HepG2 (cell line): Measurements from ENCODE around the gene TAGLN2. TPM values are rescaled to one million over a fixed set of nuclear protein-coding genes. Genes with fewer than 3 reads are reported as not detected.
A peak's percentile ranks its signal among the peaks of the same experiment; 100 is the strongest.

Experiments used
- ARID2 ChIP-seq: sonication (generic); formaldehyde crosslinking; IDR thresholded peaks from 2 replicates; pipeline ENCODE4 v1.8.1; 2022; ENCODE audit warnings: mild to moderate bottlenecking, missing genetic modification reagents, borderline replicate concordance
- DRAP1 ChIP-seq: IDR thresholded peaks from 2 replicates; pipeline ENCODE4 v1.6.1; 2016; ENCODE audit warnings: missing genetic modification reagents, missing compliant biosample characterization
- GABPB1 ChIP-seq: IDR thresholded peaks from 2 replicates; pipeline ENCODE4 v1.6.1; 2016; ENCODE audit warnings: mild to moderate bottlenecking, missing genetic modification reagents, moderate library complexity, missing compliant biosample characterization
- KDM6A ChIP-seq: IDR thresholded peaks from 2 replicates; pipeline ENCODE4 v1.6.1; 2016; ENCODE audit warnings: low read depth
- REXO4 ChIP-seq: sonication (generic); formaldehyde crosslinking; IDR thresholded peaks from 2 replicates; pipeline ENCODE4 v1.8.0; 2022; ENCODE audit warnings: missing genetic modification reagents, mild to moderate bottlenecking, borderline replicate concordance
- SAFB2 ChIP-seq: sonication (generic); formaldehyde crosslinking; IDR thresholded peaks from 2 replicates; pipeline ENCODE4 v1.5.1; 2020; ENCODE audit warnings: missing genetic modification reagents, low read depth, mild to moderate bottlenecking, borderline replicate concordance
- SP5 ChIP-seq: IDR thresholded peaks from 2 replicates; pipeline ENCODE4 v1.6.1; 2016; ENCODE audit warnings: low read depth, borderline replicate concordance
- ZNF280B ChIP-seq: sonication (generic); formaldehyde crosslinking; IDR thresholded peaks from 2 replicates; pipeline ENCODE4 v1.5.0; 2020; ENCODE audit warnings: missing genetic modification reagents, mild to moderate bottlenecking, borderline replicate concordance
- ZNF749 ChIP-seq: sonication (generic); formaldehyde crosslinking; IDR thresholded peaks from 2 replicates; pipeline ENCODE4 v1.8.0; 2022; ENCODE audit warnings: mild to moderate bottlenecking, missing genetic modification reagents, moderate library complexity, borderline replicate concordance
- ZNF878 ChIP-seq: sonication (generic); formaldehyde crosslinking; IDR thresholded peaks from 2 replicates; pipeline ENCODE4 v1.8.1; 2023; ENCODE audit warnings: mild to moderate bottlenecking, missing genetic modification reagents, moderate library complexity
- polyA plus RNA-seq, 8 experiments: library from polyadenylated mRNA; depleted of rRNA in 3 of 8; stranded (reverse) in 7 of 8; unstranded in 1 of 8; fragments of >200 nt; fragmentation: Illumina TruSeq in 4 of 8; extraction: Trizol in 4 of 8; gene quantifications; 2 replicates each; pipeline versions ENCODE4 v1.2.1 to v1.2.3, GENCODE V29; 2011 to 2016; ENCODE audit warnings: low read depth in 4 of 8, missing spikeins in 1 of 8, mixed read lengths in 1 of 8; ENCODE audit not compliant: insufficient read depth in 1 of 8
- total RNA-seq, 5 experiments: library from RNA; depleted of rRNA; stranded (reverse); fragments of >200 nt; fragmentation: Illumina TruSeq; extraction: Trizol; gene quantifications; 2 replicates each; pipeline ENCODE4 v1.2.3, GENCODE V29; 2016; ENCODE audit warnings: low read depth in 1 of 5
- TF ChIP-seq, protein P1 (sequence below): sonication (generic); formaldehyde crosslinking; IDR thresholded peaks from 2 replicates; pipeline ENCODE4 v1.4.0; 2020; ENCODE audit warnings: mild to moderate bottlenecking, missing genetic modification reagents
- TF ChIP-seq, protein P2 (sequence below): sonication (generic); formaldehyde crosslinking; IDR thresholded peaks from 2 replicates; pipeline ENCODE4 v1.5.1; 2020; ENCODE audit warnings: missing genetic modification reagents, mild to moderate bottlenecking, borderline replicate concordance

Gene TAGLN2
- total and polyA plus RNA-seq, 2 of the 13 experiments (the other 11 are each of a cell fraction or from before 2014, with no cell fraction given) = 6.7 to 17.2 TPM

GRCh38 chr1:159970932-159971342, 45.6 kb upstream of the TAGLN2 start (continued):
- TF ChIP-seq, protein P1, sequence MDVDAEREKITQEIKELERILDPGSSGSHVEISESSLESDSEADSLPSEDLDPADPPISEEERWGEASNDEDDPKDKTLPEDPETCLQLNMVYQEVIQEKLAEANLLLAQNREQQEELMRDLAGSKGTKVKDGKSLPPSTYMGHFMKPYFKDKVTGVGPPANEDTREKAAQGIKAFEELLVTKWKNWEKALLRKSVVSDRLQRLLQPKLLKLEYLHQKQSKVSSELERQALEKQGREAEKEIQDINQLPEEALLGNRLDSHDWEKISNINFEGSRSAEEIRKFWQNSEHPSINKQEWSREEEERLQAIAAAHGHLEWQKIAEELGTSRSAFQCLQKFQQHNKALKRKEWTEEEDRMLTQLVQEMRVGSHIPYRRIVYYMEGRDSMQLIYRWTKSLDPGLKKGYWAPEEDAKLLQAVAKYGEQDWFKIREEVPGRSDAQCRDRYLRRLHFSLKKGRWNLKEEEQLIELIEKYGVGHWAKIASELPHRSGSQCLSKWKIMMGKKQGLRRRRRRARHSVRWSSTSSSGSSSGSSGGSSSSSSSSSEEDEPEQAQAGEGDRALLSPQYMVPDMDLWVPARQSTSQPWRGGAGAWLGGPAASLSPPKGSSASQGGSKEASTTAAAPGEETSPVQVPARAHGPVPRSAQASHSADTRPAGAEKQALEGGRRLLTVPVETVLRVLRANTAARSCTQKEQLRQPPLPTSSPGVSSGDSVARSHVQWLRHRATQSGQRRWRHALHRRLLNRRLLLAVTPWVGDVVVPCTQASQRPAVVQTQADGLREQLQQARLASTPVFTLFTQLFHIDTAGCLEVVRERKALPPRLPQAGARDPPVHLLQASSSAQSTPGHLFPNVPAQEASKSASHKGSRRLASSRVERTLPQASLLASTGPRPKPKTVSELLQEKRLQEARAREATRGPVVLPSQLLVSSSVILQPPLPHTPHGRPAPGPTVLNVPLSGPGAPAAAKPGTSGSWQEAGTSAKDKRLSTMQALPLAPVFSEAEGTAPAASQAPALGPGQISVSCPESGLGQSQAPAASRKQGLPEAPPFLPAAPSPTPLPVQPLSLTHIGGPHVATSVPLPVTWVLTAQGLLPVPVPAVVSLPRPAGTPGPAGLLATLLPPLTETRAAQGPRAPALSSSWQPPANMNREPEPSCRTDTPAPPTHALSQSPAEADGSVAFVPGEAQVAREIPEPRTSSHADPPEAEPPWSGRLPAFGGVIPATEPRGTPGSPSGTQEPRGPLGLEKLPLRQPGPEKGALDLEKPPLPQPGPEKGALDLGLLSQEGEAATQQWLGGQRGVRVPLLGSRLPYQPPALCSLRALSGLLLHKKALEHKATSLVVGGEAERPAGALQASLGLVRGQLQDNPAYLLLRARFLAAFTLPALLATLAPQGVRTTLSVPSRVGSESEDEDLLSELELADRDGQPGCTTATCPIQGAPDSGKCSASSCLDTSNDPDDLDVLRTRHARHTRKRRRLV (CRISPR knock-in tag) = no peak
- TF ChIP-seq REXO4 (CRISPR knock-in tag) (no peak), SP5 (CRISPR knock-in tag) (no peak), ZNF749 (CRISPR knock-in tag) (no peak), ZNF878 (CRISPR knock-in tag) (peak; percentile 31; the same call in 1 of the 2 replicates), ARID2 (CRISPR knock-in tag) (no peak), SAFB2 (CRISPR knock-in tag) (no peak), DRAP1 (CRISPR knock-in tag) (no peak; the same call in 1 of the 2 replicates), ZNF280B (CRISPR knock-in tag) (no peak), GABPB1 (CRISPR knock-in tag) (no peak), KDM6A (CRISPR knock-in tag) (no peak)
- TF ChIP-seq, protein P2, sequence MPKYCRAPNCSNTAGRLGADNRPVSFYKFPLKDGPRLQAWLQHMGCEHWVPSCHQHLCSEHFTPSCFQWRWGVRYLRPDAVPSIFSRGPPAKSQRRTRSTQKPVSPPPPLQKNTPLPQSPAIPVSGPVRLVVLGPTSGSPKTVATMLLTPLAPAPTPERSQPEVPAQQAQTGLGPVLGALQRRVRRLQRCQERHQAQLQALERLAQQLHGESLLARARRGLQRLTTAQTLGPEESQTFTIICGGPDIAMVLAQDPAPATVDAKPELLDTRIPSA = no peak
